HG03097 (cell line): ENCODE measurements around the gene GZF1.

Source experiments
- ATAC-seq: cut with Tn5 transposase; IDR thresholded peaks from one replicate; pipeline ENCODE4 v1.9.1; 2021; ENCODE audit not compliant: unreplicated experiment, low FRiP score

GZF1 gene

DNA sequence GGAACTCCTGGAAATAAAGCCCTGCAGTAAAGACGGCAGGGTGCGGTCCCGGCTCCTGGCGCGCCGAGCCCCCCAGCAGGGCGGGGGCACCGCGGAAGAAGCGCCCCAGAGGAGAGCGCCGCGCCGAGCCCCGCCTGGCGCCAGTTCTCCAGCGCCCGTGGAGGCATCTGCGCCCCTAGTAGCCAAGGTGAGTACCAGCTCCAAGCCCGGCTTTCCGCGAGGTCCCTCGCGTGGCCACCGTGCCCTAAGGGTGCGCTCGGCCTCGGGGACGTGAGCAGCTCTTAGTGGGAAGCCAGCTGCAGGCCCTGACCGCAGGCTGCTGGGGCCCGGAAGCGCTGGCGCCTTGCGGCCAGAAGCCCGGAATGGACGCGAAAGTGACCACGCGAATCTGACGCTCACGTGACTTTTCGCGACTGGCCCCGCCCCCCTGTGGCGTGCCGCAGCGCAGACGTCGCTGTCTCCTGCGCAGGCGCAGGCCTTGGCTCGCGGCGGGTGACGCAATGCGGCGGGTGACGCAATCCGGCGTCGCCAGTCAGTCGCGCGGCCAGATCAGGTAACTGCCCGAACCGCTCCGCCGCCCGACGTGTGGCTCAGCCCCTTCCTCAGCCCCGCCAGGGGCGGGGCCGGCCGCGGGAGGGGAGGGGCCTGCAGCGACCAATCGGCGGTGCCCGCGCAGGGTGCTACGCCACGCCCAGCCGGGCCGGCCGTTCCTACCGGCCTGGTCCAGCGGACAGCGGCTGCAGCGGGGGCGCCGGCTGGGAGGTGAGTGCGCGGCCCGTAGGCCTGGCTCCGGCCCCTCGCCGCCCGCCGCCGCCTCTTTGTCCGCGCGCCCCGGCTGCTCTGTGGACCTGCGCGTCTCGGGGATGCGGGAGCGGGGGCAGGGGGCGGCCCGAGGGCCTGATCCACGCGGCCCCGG is at the start of gene GZF1:
Gene GZF1, plus strand, starts transcription at position 707 of the 916 bp plus-strand sequence. CDS start 2,202 bp downstream, outside the sequence.
- peak; percentile 72 for ATAC-seq

GRCh38 chr20:23313271-23313670 is 48.7 kb upstream of the GZF1 start:
- ATAC-seq = no peak

DNA sequence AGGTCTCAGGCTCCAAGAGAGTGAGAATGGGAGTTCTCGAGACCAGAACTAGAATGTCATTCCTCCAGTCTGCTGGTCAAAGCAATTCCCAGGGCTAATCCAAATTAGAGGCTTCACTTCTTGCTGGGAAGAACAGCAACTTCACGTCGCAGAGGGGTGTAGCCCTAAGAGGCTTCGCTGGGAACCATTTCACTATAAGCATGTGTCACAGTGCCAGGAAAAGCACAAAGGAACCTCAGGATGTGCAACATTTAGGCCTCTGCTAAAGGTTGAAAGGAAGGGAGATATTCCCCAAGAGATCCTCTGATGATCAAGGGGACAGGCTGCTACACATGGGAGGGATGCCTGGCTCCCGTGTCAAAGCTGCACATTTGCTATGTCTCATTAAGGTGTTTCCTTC is 47.3 kb upstream of the GZF1 start:
- no peak for ATAC-seq

DNA sequence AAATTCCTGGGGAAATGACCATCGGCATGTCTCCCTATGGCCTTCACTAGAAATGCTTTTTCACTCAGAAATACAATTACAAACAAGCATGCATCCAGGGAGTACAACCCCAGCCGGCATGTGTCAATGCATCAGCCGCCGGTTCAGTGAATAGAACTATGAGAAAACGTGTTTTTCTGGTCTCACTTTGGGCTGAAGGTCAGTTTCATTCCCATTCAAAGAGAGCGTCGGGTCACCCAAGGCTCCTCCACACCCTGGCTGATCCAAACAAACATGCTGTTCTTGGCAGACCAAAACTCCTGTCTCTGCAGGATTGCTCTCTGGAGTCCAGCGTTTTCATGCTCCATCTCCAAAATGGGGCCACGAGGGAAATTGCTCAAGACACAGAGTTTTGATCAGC is 46.9 kb upstream of the GZF1 start:
- no peak for ATAC-seq

DNA sequence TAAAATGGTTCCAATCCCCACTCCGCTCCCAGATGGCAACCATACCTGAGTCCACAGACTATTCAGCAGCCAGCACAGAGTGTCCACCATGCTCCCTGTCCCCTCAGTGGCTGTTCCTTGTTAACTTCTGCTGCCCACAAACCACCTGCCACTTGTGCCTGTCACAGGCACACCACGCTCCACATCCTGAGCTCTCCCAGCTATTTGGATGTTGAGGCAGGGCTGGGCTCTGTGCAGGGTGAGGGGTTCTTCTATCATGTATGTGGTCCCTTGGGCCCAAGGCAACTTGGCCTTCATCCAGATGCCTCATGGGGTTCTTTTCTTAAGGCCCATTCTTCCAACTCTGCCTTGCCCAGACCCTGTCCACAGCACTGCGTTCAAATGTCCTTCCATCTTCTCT is 45.4 kb upstream of the GZF1 start:
- ATAC-seq = no peak

DNA sequence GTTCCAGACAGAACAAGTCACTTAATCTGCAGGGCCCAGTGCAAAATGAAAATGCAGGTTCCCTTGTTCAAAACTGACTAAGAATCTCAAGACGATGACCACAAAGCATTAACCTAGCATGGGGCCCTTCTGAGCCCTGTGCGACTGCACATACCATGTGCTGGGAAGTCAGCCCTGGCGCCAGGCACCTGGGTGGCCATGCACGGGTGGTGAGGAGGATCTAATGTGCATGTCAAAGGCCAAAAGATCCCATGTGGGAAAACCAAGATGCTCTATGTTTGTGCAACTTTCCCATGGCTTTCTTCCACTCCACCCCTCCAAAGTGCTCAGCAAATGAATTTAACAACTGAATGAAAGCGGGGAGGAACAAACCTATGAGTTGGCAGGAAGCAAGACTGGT is 44.9 kb upstream of the GZF1 start:
- ATAC-seq = no peak

- no peak for ATAC-seq
Observed at GRCh38 chr20:23318347-23318746, 43.6 kb upstream of the GZF1 start.

GRCh38 chr20:23320317-23320716 is 41.7 kb upstream of the GZF1 start:
- ATAC-seq = no peak

DNA sequence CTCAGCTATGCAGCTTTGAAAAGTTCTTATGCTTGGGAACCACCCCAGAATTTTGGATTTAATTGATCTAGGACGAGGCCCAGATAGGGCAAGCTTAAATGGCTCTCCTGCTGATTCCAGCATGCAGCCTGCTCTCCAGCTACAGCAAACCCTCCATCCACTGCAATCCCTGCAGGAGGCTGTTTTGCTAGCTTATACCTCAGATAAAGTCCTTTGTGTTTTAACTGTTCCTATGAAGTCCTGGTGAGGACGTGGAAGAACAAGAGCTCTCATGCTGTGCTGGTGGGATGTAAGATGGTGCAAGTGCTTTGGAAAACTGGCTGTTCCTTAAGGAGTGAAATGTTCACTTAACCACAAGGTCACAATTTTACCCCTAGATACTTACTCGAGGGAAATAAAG is 36.9 kb upstream of the GZF1 start:
- no peak for ATAC-seq

GRCh38 chr20:23326774-23327173 is 35.2 kb upstream of the GZF1 start:
- ATAC-seq = no peak

- no peak for ATAC-seq
Observed at GRCh38 chr20:23327617-23328333, 34.2 kb upstream of the GZF1 start.

GRCh38 chr20:23331450-23332350 is 30.3 kb upstream of the GZF1 start:
- ATAC-seq = no peak

GRCh38 chr20:23332467-23332866 is 29.5 kb upstream of the GZF1 start:
- ATAC-seq = no peak

GRCh38 chr20:23334111-23334510 is 27.9 kb upstream of the GZF1 start:
- no peak for ATAC-seq

DNA sequence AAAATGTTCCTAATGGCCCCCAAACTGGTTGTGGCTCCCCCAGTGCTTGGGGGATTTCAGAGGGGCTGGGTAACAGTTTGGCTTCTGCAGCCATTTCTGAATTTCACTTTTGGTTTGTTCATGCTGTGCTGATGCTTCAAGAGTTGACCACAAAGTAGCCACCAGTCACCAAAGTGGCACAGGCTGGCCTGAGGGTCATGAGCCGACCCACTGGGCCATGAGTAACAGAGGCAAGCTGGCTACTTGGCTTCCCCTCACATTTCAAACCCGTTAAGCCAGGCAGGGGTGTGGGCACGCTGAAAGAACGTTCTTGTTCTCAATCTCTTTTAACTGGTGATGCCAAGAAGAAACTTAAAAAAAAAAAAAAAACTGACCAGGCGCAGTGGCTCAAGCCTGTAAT is 26.5 kb upstream of the GZF1 start:
- no peak for ATAC-seq

GRCh38 chr20:23336476-23336875 is 25.5 kb upstream of the GZF1 start:
- ATAC-seq = no peak

DNA sequence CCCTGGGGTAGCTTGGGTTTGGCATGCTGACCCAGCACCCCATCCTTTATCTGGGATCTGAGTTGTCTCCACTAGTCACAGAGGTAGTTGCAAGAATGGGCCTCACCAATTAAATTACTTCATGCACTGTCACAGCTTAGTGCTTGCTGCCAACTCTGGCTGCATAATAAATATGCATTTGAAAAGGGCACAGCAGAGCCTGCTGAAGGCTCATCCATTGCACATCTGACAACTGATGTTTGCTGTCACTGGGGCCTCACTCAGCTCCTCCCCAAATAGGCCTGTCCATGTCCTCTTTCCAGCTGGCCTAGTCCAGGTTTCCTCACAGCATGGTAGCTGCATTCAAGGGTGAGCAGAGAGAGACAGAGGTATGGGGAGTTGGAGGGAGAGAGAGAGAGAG is 24.7 kb upstream of the GZF1 start:
- ATAC-seq = no peak

- ATAC-seq = no peak
Observed at GRCh38 chr20:23339986-23340385, 22.0 kb upstream of the GZF1 start.

- no peak for ATAC-seq
Observed at GRCh38 chr20:23340524-23340923, 21.5 kb upstream of the GZF1 start.

DNA sequence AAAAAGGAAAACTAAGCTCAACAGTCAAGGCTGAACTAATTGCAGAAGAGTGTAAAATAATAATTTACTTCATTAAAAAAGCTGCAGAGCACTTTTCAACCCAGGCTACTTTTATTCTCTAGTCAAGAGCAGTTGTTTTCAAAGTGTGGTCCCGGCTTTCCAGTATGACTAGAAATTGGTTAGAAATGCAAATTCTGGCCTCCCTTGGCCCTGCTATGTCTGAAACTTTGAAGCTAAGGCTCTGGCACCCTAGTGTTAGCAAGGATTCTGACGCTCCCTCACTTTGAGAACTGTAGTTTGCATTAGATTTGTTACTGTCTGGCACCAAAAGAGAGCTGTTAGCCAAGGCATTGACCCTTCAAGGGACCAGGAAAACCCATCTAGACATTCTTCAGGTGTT is 20.9 kb upstream of the GZF1 start:
- no peak for ATAC-seq

- ATAC-seq = no peak
Observed at GRCh38 chr20:23343590-23343989, 18.4 kb upstream of the GZF1 start.
